AG09309 (cell line): ENCODE data around the gene PPIE.

ENCODE experiments used
- DNase-seq: peaks from one replicate; pipeline ENCODE4 v3.0.0-alpha.2; 2010; ENCODE audit warnings: low read depth
- H3K4me3 ChIP-seq: 2 replicates; pipeline ENCODE4 v1.5.1; 2011; ENCODE audit warnings: mild to moderate bottlenecking, low read depth, low read length, moderate library complexity; ENCODE audit not compliant: control insufficient read depth
- CTCF ChIP-seq: IDR thresholded peaks from 2 replicates; pipeline ENCODE4 v1.5.1; 2011; ENCODE audit warnings: mild to moderate bottlenecking, low read depth, low read length, inconsistent platforms; ENCODE audit not compliant: insufficient read depth, control insufficient read depth; ENCODE audit errors: missing control alignments

PPIE gene

GRCh38 chr1:39738622-39739366 is at the start of gene PPIE:
Gene PPIE, plus strand, starts transcription at chr1:39738882. Its CDS starts 19 bp downstream, at chr1:39738901.
- peak within 1 kb of the TSS; percentile 87 for H3K4me3 ChIP-seq
- no peak for TF ChIP-seq CTCF
- DNase-seq = peak; percentile 41

GRCh38 chr1:39689214-39689613 is 49.5 kb upstream of the PPIE start:
- H3K4me3 ChIP-seq = no peak overlapping the region
- DNase-seq = no peak
- no peak for TF ChIP-seq CTCF

- no peak for TF ChIP-seq CTCF
- DNase-seq = no peak
- no peak overlapping the region for H3K4me3 ChIP-seq
Measured at GRCh38 chr1:39689635-39690034, 49.0 kb upstream of the PPIE start.

- DNase-seq = no peak
- no peak for TF ChIP-seq CTCF
- no peak overlapping the region for H3K4me3 ChIP-seq
Measured at GRCh38 chr1:39690225-39690624, 48.5 kb upstream of the PPIE start.

- no peak for TF ChIP-seq CTCF
- no peak overlapping the region for H3K4me3 ChIP-seq
- no peak for DNase-seq
Measured at GRCh38 chr1:39690794-39691382, 47.8 kb upstream of the PPIE start.

- H3K4me3 ChIP-seq = no peak within 1 kb of the TSS
- TF ChIP-seq CTCF = no peak
- peak; percentile 0 for DNase-seq
Measured at GRCh38 chr1:39691383-39692151, 47.1 kb upstream of the PPIE start, which contains the start of gene HPCAL4. Gene HPCAL4, minus strand, starts transcription at chr1:39691433. Its CDS starts 6,830 bp downstream, at chr1:39684603.
